Measurements from ENCODE around the gene SHISA2. TPM values are rescaled to one million over a fixed set of nuclear protein-coding genes. Genes with fewer than 3 reads are reported as not detected.
"Not testable (repeated sequence)": the region's sequence is repeated elsewhere in the genome, so short reads cannot be mapped to it uniquely, and the experiment has no call there.

SHISA2 gene
- 0.64 and 0.70 TPM in 2 replicates for polyA plus RNA-seq (2013)

DNA sequence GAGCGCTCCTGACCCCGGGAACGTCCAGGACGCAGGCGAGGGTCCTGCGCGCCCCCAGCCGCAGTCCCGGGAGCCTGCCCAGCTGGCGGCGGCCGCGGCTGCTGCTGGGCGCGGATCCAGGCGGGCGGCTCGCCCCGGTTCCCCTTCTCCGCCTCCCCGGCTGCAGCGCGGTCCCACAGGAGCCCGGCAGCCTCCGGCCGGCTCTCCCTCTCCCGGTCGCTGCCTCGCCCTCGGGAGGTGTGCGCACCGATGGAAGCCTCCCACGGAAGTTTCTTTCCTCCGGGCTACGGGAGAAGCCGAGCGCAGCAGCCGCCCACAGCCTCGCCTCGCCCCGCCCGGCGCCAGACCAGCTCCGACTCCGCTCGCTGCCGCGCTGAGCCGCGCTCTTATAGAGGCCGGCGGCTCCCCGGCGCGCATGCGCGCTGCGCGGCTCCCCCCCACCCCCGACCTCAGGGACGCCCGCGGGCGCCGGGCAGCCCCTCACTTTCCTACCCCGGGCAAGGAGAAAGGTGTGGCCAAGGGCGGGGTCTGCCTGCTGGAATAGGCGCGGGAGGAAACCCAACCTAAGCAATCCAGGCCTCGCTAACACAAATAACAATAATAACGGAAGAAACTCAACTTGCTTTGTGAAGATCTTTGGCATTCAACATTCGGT is at the start of gene SHISA2:
Gene SHISA2 (minus strand): TSS at position 360 of the 655 bp plus-strand sequence. CDS start 1,041 bp downstream, outside the sequence.
- H4K12ac ChIP-seq (ENCODE audit: low read depth, low read length): no peak within 1 kb of the TSS
- WGBS (ENCODE audit: extremely low coverage, insufficient coverage, insufficient read length): no CpG with 5 or more reads among the region's 72 CpGs
- no peak within 1 kb of the TSS for H2BK120ac ChIP-seq (ENCODE audit: insufficient read depth, low read length, poor library complexity)
- no peaks in the 10 kb centered on the region for H3K79me1 ChIP-seq (ENCODE audit: low read length)
- peaks cover 28% of the 10 kb centered on the region for H3K27me3 ChIP-seq (ENCODE audit: insufficient read depth, low read length)
- no peak within 1 kb of the TSS for H3K4ac ChIP-seq (ENCODE audit: low read depth, low read length)
- H2BK12ac ChIP-seq (ENCODE audit: low read length): no peak within 1 kb of the TSS
- H2AK5ac ChIP-seq (ENCODE audit: low read length): no peak within 1 kb of the TSS
- no peak within 1 kb of the TSS for H3K18ac ChIP-seq (ENCODE audit: low read length)
- H3K4me2 ChIP-seq (ENCODE audit: low read length): peak within 1 kb of the TSS; percentile 85
- peak in 1 of 2 donors; percentile 68 for DNase-seq
- H3K9me3 ChIP-seq (ENCODE audit: insufficient read depth, low read depth, low read length): no peaks in the 10 kb centered on the region
- H2AFZ ChIP-seq (ENCODE audit: insufficient read depth, low read length, poor library complexity): peak within 1 kb of the TSS; percentile 63
- no peak within 1 kb of the TSS for H3K27ac ChIP-seq (ENCODE audit: low read depth, low read length)
- H3K4me3 ChIP-seq (ENCODE audit: low read depth, low read length): peak within 1 kb of the TSS; percentile 64
- H3K4me1 ChIP-seq (ENCODE audit: control insufficient read depth in 1 of 2, insufficient read depth in 2 of 2, low read length in 2 of 2): peaks cover 2 to 12% of the 10 kb centered on the region in 2 experiments
- H3K36me3 ChIP-seq (ENCODE audit: control insufficient read depth in 1 of 2, insufficient read depth in 2 of 2, low read length in 2 of 2): no peaks in the 10 kb centered on the region
- no peaks in the 10 kb centered on the region for H3K79me2 ChIP-seq (ENCODE audit: control insufficient read depth, insufficient read depth, low read length, poor library complexity)
- H3K14ac ChIP-seq (ENCODE audit: low read length): no peak within 1 kb of the TSS
- H4K8ac ChIP-seq (ENCODE audit: low read depth, low read length): peak within 1 kb of the TSS; percentile 53
- no peak within 1 kb of the TSS for H2BK5ac ChIP-seq (ENCODE audit: low read depth, low read length, poor library complexity)
- H3K9ac ChIP-seq (ENCODE audit: low read length): no peak within 1 kb of the TSS
- no peak within 1 kb of the TSS for H4K91ac ChIP-seq (ENCODE audit: low read depth, low read length)
- no peak within 1 kb of the TSS for H3K23ac ChIP-seq (ENCODE audit: low read length)

DNA sequence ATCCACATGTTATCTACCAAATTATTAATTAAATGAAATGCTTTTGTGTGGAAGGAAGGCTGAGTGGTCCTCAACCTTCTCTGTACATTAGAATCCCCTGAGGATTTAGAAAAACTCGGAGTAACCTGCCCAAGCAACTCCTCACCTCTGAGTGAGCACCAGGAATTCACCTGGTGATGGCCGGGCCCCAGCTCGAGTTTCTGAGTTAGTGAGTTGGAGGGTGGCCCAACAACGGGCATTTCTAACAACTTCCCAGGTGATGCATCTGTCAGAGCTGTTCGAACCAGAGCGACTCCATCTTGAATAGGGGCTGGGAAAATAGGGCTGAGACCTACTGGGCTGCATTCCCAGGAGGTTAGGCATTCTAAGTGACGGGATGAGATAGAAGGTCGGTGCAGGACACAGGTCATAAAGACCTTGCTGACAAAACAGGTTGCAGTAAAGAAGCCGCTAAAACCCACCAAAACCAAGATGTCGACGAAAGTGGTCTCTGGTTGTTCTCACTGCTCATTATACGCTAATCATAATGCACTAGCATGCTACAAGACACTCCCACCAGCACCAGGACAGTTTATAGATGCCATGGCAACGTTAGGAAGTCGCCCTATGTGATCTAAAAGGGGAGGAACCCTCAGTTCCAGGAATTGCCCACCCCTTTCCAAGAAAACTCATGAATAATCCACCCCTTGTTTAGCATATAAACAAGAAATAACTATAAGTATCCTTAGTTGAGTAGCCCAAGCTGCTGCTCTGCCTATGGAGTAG is 44.2 kb upstream of the SHISA2 start:
- Histone ChIP-seq H2BK12ac (ENCODE audit: low read length) (no peak overlapping the region), H2AK5ac (ENCODE audit: low read length) (no peak overlapping the region), H4K91ac (ENCODE audit: low read depth, low read length) (no peak overlapping the region), H2BK120ac (ENCODE audit: insufficient read depth, low read length, poor library complexity) (no peak overlapping the region), H3K4me2 (ENCODE audit: low read length) (no peak overlapping the region), H2AFZ (ENCODE audit: insufficient read depth, low read length, poor library complexity) (no peak overlapping the region), H3K4ac (ENCODE audit: low read depth, low read length) (no peak overlapping the region), H3K4me3 (ENCODE audit: low read depth, low read length) (no peak overlapping the region), H3K27ac (ENCODE audit: low read depth, low read length) (no peak overlapping the region), H3K9me3 (ENCODE audit: insufficient read depth, low read depth, low read length) (peaks cover 4% of the 10 kb centered on the region), H3K18ac (ENCODE audit: low read length) (no peak overlapping the region), H4K8ac (ENCODE audit: low read depth, low read length) (no peak overlapping the region), H2BK5ac (ENCODE audit: low read depth, low read length, poor library complexity) (no peak overlapping the region), H3K9ac (ENCODE audit: low read length) (no peak overlapping the region), H3K27me3 (ENCODE audit: insufficient read depth, low read length) (no peaks in the 10 kb centered on the region), H3K4me1 (ENCODE audit: control insufficient read depth in 1 of 2, insufficient read depth in 2 of 2, low read length in 2 of 2) (no peaks in the 10 kb centered on the region), H3K14ac (ENCODE audit: low read length) (no peak overlapping the region), H3K79me2 (ENCODE audit: control insufficient read depth, insufficient read depth, low read length, poor library complexity) (no peaks in the 10 kb centered on the region), H4K12ac (ENCODE audit: low read depth, low read length) (no peak overlapping the region), H3K23ac (ENCODE audit: low read length) (no peak overlapping the region), H3K79me1 (ENCODE audit: low read length) (no peaks in the 10 kb centered on the region), H3K36me3 (ENCODE audit: control insufficient read depth in 1 of 2, insufficient read depth in 2 of 2, low read length in 2 of 2) (no peaks in the 10 kb centered on the region)
- WGBS (ENCODE audit: extremely low coverage, insufficient coverage, insufficient read length): no CpG with 5 or more reads among the region's 14 CpGs
- peak in 1 of 2 donors; percentile 19 for DNase-seq

DNA sequence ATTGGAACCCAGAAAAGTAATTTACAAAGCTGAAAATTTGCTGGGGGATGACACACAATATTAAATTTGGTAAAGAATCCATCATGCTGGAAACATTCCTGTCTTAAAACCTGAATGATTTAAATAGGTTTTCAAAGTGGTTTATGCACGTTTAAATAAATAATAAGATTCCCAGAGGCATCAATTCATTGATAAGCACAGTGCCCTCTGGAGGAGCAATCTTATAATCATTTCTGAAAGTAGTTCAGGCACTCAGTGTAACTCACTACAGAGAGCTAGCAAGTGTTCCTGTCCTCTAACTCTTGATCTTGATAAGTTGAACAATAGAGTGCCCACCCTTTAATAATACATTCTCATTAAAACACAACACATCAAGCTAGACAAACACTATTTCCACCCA is 43.5 kb upstream of the SHISA2 start:
- no peak overlapping the region for H3K14ac ChIP-seq (ENCODE audit: low read length)
- no peak overlapping the region for H3K9ac ChIP-seq (ENCODE audit: low read length)
- no peak overlapping the region for H2BK120ac ChIP-seq (ENCODE audit: insufficient read depth, low read length, poor library complexity)
- H3K27ac ChIP-seq (ENCODE audit: low read depth, low read length): no peak overlapping the region
- no peak overlapping the region for H3K4ac ChIP-seq (ENCODE audit: low read depth, low read length)
- no peak overlapping the region for H3K18ac ChIP-seq (ENCODE audit: low read length)
- H4K12ac ChIP-seq (ENCODE audit: low read depth, low read length): no peak overlapping the region
- H3K4me1 ChIP-seq (ENCODE audit: control insufficient read depth in 1 of 2, insufficient read depth in 2 of 2, low read length in 2 of 2): no peaks in the 10 kb centered on the region
- no peaks in the 10 kb centered on the region for H3K79me1 ChIP-seq (ENCODE audit: low read length)
- H3K27me3 ChIP-seq (ENCODE audit: insufficient read depth, low read length): no peaks in the 10 kb centered on the region
- H2BK5ac ChIP-seq (ENCODE audit: low read depth, low read length, poor library complexity): no peak overlapping the region
- no peak overlapping the region for H4K8ac ChIP-seq (ENCODE audit: low read depth, low read length)
- H3K79me2 ChIP-seq (ENCODE audit: control insufficient read depth, insufficient read depth, low read length, poor library complexity): no peaks in the 10 kb centered on the region
- H3K23ac ChIP-seq (ENCODE audit: low read length): no peak overlapping the region
- no peak overlapping the region for H2AFZ ChIP-seq (ENCODE audit: insufficient read depth, low read length, poor library complexity)
- DNase-seq: no peak
- WGBS (ENCODE audit: extremely low coverage, insufficient coverage, insufficient read length): no CpG with 5 or more reads among the region's 1 CpG
- no peak overlapping the region for H2AK5ac ChIP-seq (ENCODE audit: low read length)
- peaks cover 2% of the 10 kb centered on the region for H3K9me3 ChIP-seq (ENCODE audit: insufficient read depth, low read depth, low read length)
- no peaks in the 10 kb centered on the region for H3K36me3 ChIP-seq (ENCODE audit: control insufficient read depth in 1 of 2, insufficient read depth in 2 of 2, low read length in 2 of 2)
- no peak overlapping the region for H4K91ac ChIP-seq (ENCODE audit: low read depth, low read length)
- H3K4me3 ChIP-seq (ENCODE audit: low read depth, low read length): no peak overlapping the region
- H3K4me2 ChIP-seq (ENCODE audit: low read length): no peak overlapping the region
- no peak overlapping the region for H2BK12ac ChIP-seq (ENCODE audit: low read length)

DNA sequence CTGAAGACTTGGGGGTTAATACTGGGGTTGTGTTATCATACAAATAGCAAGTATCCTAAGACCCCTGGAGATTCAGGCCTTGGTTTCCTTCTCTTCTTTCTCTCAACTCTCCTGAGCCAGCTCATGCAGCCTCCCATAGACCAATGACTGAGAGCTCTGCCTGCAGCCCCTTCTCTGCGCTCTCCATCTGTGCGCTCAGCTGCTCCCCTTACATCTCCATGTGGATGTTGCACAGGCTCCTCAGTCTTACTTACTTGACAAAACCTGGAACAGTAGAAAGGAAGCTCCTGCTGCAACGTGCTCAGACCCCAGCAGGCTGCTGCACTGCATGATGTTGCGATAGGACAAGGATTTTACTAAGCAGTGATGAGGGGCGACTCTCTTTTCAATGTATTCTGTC is 25.0 kb upstream of the SHISA2 start:
- H2AK5ac ChIP-seq (ENCODE audit: low read length); H3K27ac ChIP-seq (ENCODE audit: low read depth, low read length); H3K79me1 ChIP-seq (ENCODE audit: low read length); H3K36me3 ChIP-seq (ENCODE audit: control insufficient read depth in 1 of 2, insufficient read depth in 2 of 2, low read length in 2 of 2); H3K27me3 ChIP-seq (ENCODE audit: insufficient read depth, low read length); H3K4me1 ChIP-seq (ENCODE audit: control insufficient read depth in 1 of 2, insufficient read depth in 2 of 2, low read length in 2 of 2); H4K91ac ChIP-seq (ENCODE audit: low read depth, low read length); H3K23ac ChIP-seq (ENCODE audit: low read length); H2AFZ ChIP-seq (ENCODE audit: insufficient read depth, low read length, poor library complexity); H3K4me3 ChIP-seq (ENCODE audit: low read depth, low read length); H3K79me2 ChIP-seq (ENCODE audit: control insufficient read depth, insufficient read depth, low read length, poor library complexity); H2BK5ac ChIP-seq (ENCODE audit: low read depth, low read length, poor library complexity); H4K8ac ChIP-seq (ENCODE audit: low read depth, low read length); H3K18ac ChIP-seq (ENCODE audit: low read length); H3K14ac ChIP-seq (ENCODE audit: low read length); H2BK12ac ChIP-seq (ENCODE audit: low read length); H2BK120ac ChIP-seq (ENCODE audit: insufficient read depth, low read length, poor library complexity); H3K4ac ChIP-seq (ENCODE audit: low read depth, low read length); H3K9me3 ChIP-seq (ENCODE audit: insufficient read depth, low read depth, low read length); H3K4me2 ChIP-seq (ENCODE audit: low read length); H3K9ac ChIP-seq (ENCODE audit: low read length); H4K12ac ChIP-seq (ENCODE audit: low read depth, low read length); DNase-seq: not testable (repeated sequence)
- WGBS (ENCODE audit: extremely low coverage, insufficient coverage, insufficient read length): no CpG with 5 or more reads among the region's 5 CpGs
